ENCODE measurements around the gene APOH. TPM values are rescaled to one million over a fixed set of nuclear protein-coding genes. Genes with fewer than 3 reads are reported as not detected.

APOH gene
- total RNA-seq, 4 donors from 2014 or later = not detected

DNA sequence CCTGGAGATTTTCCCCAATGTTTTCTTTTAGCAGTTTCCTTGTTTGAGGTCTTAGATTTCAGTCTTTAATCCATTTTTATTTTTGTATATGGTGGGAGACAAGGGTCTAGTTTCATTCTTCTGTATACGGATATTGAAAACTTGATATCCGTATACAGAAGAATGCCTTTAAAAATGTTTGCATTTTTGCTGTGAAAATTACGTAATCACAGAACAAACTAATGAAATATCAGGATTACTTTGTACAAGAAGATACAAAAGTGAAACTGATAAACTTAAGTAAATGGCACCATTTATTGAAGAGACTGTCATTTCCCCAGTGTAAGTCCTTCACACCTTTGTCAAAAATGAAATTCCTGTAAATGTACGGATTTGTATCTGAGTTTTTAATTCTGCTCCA lies 50.6 kb downstream of the APOH start:
- ATAC-seq (ENCODE audit: low FRiP score) (no peak), DNase-seq (ENCODE audit: low spot score) (no peak)
- TF ChIP-seq CTCF (IDR thresholded peaks at IDR 0.05) = no peak

GRCh38 chr17:66177048-66177447 lies 52.2 kb downstream of the APOH start:
- ATAC-seq (ENCODE audit: low FRiP score) = no peak

GRCh38 chr17:66175892-66176291 lies 53.3 kb downstream of the APOH start:
- ATAC-seq (ENCODE audit: low FRiP score) (no peak), DNase-seq (ENCODE audit: low spot score) (no peak)

More at GRCh38 chr17:66177048-66177447, 52.2 kb downstream of the APOH start:
- no peak for TF ChIP-seq CTCF (IDR thresholded peaks at IDR 0.05)
- no peak for DNase-seq (ENCODE audit: low spot score)

GRCh38 chr17:66172691-66173223 lies 56.5 kb downstream of the APOH start:
- ATAC-seq (ENCODE audit: low FRiP score) (no peak), DNase-seq (ENCODE audit: low spot score) (no peak)
- no peak for TF ChIP-seq CTCF (IDR thresholded peaks at IDR 0.05)

More at GRCh38 chr17:66175892-66176291, 53.3 kb downstream of the APOH start:
- TF ChIP-seq CTCF (IDR thresholded peaks at IDR 0.05) = no peak

GRCh38 chr17:66172144-66172543 lies 57.1 kb downstream of the APOH start:
- DNase-seq (ENCODE audit: low spot score) (no peak), ATAC-seq (ENCODE audit: low FRiP score) (no peak)
- no peak for TF ChIP-seq CTCF (IDR thresholded peaks at IDR 0.05)

GRCh38 chr17:66171692-66172091 lies 57.5 kb downstream of the APOH start:
- no peak for DNase-seq (ENCODE audit: low spot score)
- no peak for ATAC-seq (ENCODE audit: low FRiP score)
- no peak for TF ChIP-seq CTCF (IDR thresholded peaks at IDR 0.05)

- DNase-seq (ENCODE audit: low spot score) (no peak), ATAC-seq (ENCODE audit: low FRiP score) (no peak)
- no peak for TF ChIP-seq CTCF (IDR thresholded peaks at IDR 0.05)
Measured at GRCh38 chr17:66171172-66171571, 58.0 kb downstream of the APOH start.

Data from omental fat pad (tissue), 4 donors.